ENCODE measurements around the gene NTSR1.

NTSR1 gene

DNA sequence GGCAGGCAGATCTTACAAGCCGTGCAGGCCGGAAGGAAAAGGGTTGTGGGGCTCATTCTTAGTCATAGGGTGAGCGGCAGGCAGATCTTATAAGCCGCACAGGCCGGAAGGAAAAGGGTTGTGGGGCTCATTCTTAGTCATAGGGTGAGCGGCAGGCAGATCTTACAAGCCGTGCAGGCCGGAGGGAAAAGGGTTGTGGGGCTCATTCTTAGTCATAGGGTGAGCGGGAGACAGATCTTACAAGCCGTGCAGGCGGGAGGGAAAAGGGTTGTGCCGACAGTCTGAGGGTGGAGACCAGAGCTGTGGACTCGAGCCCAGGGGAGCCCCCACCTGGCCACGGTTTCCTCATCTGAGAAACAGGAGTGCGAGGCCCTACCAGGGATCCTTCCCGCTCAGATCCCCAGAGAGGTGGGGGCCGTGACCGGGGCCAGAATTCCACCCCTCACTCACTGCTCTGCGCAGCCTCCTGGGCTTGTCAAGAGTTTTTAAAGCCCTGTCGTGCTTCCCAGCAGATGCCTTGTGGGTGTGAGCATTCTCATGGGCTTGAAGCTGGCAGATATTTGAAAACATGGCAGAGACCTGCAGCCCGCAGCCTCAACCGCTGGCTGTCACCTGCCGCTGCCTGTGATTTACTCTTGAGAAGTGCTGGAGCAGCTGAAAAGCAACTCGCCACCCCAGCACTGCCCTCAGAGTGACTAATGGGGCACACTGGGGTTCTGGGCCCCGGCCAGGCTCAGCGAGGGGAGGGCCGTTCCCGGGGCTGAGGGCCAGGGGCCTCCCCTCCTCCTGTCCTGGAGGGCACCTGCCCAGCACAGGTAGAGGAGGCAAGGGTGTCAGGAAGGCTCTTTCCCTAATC is 31.9 kb downstream of the NTSR1 start:
- peak; percentile 35 for DNase-seq (ENCODE audit: low read depth)

GRCh38 chr20:62741191-62741691 is 32.6 kb downstream of the NTSR1 start:
- no peak for DNase-seq (ENCODE audit: low read depth)

DNA sequence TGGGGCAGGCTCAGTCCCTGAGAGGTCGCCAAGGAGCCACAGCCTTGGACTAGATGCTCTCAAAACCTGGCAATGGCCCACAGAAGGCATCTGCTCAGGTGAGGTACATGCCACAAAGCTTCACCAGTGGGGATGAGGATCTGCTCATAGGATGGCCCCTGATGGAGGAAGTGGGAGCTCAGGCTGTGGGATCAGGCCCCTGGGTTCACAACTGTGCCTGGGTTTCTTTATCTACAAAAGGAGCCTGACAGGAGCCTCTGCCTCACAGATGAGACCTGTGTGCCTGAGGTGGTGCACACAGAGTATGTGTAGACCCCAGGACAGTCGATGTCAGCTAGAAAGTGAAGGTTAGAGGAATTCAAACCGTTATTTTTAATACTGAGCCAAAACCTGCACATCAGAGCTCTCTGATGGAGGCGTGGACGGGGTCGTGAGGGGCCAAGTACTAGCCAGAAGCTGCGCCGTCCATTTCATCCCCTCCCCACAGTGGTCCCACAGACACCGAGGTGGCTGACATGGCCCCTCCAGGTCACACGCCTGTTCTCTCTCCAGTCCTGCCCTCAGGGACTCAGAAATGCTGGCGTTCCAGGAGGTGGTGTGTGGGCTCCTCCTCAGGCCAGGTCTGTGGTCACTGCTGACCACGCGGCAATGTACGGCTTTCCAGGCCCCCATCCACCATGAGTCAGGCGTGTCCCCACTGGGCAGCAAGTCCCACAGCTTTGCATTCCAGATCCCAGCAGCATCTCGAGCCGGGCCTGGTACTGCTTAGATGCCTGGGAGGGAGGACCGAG is 33.3 kb downstream of the NTSR1 start:
- DNase-seq (ENCODE audit: low read depth), result no peak

GRCh38 chr20:62742550-62742949 is 33.9 kb downstream of the NTSR1 start:
- DNase-seq (ENCODE audit: low read depth), result no peak

GRCh38 chr20:62742979-62743776 is 34.5 kb downstream of the NTSR1 start:
- DNase-seq (ENCODE audit: low read depth), result no peak

DNA sequence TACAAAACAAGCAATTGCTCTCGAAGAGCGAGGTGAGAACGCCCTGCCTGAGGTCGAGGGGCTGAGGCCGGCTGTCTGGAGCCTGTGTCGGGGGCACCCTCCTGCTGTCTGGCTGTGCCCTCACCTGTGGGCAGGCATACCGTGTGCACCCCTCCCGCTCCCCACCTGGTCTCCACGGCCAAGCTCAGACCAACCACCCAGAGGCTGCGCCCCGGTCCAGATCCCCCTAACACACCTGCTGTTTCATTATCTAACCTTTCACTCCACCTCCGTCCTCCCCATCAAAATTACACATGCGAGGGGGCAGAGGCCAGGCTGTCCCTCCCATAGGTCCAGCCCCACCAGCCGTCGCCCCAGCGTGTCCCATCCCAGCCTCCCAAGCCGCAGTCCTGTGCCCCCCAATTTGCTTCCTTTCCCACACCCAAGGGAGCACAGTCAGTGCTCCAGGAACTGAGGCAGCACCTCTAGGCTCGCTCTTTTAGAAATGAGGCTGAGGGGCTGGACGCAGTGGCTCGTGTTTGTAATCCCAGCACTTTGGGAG is 35.2 kb downstream of the NTSR1 start:
- DNase-seq (ENCODE audit: low read depth), result no peak

GRCh38 chr20:62744741-62745191 is 36.1 kb downstream of the NTSR1 start:
- no peak for DNase-seq (ENCODE audit: low read depth)

DNA sequence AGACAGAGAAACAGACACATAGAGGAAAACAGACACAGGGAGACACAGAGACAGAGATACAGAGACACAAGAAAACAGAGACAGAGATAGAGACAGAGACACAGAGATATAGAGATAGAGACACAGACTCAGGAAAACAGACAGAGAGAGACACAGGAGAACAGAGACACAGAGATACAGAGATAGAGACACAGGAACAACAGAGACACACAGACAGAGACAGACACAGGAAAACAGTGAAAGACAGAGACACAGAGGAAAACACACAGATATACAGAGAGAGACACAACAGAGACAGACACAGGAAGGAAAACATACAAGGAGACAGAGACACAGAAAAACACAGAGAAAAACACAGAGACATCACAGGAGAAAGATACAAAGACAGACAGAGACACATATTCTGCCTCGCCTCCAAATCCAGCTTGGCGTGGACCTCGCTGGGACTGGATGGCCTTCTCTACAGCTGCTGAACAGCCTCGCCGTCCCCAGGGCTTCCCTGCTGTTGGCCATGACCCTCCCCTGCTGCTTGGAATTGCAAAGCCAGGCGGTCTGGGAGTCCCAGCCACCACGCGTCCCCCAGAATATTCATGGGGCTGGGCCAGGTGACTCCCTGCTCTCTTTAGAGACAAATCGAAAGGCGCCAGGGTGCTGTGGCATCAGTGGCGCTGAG is 36.8 kb downstream of the NTSR1 start:
- no peak for DNase-seq (ENCODE audit: low read depth)

- no peak for DNase-seq (ENCODE audit: low read depth)
Observed at GRCh38 chr20:62745952-62746288, 37.3 kb downstream of the NTSR1 start.

DNA sequence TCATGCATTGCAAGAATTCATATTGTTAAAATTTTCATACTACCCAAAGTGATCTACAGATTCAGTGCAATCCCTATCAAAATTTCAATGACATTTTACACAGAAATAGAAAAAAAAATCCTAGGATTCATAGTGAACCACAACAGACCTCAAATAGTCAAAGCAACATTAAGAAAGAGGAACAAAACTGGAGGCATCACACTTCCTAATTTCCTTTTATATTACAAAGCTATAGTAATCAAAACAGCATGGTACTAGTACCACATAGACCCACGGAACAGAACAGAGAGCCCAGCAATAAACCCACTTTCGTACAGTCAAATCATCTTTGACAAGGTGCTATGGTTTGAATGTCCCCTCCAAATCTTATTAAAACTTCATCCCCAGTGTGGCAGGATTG is 39.7 kb downstream of the NTSR1 start:
- DNase-seq (ENCODE audit: low read depth), result no peak

DNA sequence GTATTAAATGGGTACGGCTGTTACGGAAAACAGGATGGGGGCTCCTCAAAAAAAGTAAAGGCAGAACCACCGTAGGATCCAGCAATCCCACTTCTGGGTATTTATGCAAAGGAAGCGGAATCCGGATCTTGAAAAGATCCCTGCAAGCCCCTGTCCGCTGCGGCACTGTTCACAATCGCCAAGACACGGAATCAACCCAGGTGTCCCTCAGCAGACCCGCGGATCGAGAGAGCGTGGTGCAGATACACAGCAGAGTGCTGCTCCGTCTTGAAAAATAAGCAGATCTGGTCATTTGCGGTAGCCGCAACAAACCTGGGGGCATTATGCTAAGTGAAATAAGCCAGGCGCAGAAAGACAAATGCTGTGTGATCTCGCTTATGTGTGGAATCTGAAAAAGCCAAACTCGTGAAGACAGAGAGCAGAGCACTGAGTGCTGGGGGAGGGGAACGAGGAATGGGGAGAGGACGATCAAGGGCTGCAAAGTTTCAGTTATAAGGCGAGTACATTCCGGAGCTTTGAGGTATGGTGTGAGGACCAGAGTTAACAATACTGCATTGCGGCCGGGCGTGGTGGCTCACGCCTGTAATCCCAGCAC is 41.3 kb downstream of the NTSR1 start:
- DNase-seq (ENCODE audit: low read depth), result no peak

- no peak for DNase-seq (ENCODE audit: low read depth)
Observed at GRCh38 chr20:62751551-62752150, 43.0 kb downstream of the NTSR1 start.

GRCh38 chr20:62752181-62752670 is 43.6 kb downstream of the NTSR1 start:
- DNase-seq (ENCODE audit: low read depth), result no peak

GRCh38 chr20:62752671-62753501 is 44.2 kb downstream of the NTSR1 start:
- no peak for DNase-seq (ENCODE audit: low read depth)

GRCh38 chr20:62753626-62754025 is 45.0 kb downstream of the NTSR1 start:
- no peak for DNase-seq (ENCODE audit: low read depth)

- DNase-seq (ENCODE audit: low read depth), result no peak
Observed at GRCh38 chr20:62754122-62754990, 45.7 kb downstream of the NTSR1 start.

DNA sequence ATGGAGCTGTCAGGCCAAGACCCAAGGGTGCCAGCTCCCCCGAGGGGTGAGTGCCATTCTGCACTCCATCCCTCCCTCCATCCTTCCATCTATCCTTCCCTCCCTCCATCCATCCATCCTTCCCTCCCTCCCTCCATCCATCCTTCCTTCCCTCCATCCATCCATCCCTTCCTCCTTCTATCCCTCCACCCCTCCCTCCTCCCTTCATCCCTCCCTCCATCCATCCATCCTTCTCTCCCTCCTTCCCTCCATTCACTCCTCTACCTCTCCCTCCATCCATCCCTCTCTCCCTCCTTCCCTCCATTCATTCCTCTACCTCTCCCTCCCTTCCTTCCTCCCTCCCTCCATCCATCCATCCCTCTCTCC is 46.3 kb downstream of the NTSR1 start:
- DNase-seq (ENCODE audit: low read depth), result no peak

Measured in GM04503 (cell line).